SHP77 treated with DMSO at 0.1 percent for 48 hours (cell line): ENCODE measurements around the gene ETV5.
"Not testable (repeated sequence)": the region's sequence is repeated elsewhere in the genome, so short reads cannot be mapped to it uniquely, and the experiment has no call there.

Experiments used
- DNase-seq: peaks from one replicate; lab custom pipeline; 2025; lab: John Stamatoyannopoulos, UW

The ETV5 gene

GRCh38 chr3:186067360-186068242 is 41.3 kb downstream of the ETV5 start:
- DNase-seq: no peak

- no peak for DNase-seq
Measured at GRCh38 chr3:186060222-186060621, 48.7 kb downstream of the ETV5 start.

DNA sequence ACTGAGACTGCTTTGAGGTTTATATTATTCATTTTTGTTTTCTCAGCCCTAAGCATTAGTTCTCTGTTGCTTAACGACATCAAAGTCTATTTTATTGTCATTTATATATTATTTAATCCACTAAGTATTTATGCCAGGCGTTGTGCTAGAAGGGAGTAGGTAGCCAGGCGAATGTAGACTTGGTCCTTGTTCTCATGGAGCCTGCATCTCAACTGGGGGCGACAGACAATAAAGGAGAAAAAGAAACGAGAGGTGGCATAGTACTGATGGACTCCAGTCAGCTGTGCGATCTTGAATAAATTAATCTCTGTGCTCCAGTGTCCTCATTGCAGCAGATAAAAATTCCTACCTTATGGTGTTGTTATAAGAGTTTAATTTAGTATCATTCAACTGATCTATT is 49.7 kb downstream of the ETV5 start:
- DNase-seq: no peak

DNA sequence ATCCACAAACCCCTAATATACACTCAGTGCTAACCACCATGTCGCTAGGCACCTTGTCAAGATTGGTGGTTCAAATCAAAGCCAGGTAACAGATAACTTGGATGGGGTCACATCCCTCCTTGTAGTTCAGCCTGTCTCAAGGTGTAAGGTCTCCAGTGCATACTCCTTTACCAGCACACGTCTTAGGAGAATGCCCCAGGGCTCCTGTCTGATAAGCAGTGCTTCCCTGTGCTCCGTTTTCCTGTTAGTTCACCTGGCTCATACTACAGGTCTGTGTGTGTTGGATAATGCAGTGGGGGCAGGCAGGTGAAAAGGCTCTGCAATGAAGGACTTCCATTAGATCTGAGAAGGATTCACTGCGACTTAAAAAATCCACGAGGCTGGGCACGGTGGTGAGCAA is 50.7 kb downstream of the ETV5 start:
- DNase-seq: no peak

DNA sequence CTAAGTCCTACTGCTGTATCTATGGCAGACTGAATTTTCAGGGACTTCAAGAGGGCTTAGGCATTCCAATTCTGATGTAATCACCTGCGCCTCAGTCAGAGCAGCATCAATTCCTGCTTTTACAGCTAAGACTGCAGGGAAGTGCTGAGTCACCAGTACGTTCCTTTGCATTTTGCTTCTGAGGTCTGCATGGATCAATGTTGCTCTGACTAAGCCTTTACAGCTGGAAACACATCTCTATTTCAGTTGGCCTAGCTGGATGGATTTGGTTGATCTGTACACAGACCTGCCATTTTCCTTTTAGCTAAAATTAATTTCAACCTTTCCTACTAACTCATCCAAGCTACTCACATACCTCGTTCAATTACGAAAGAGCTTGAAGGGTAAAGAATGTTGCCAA is 51.3 kb downstream of the ETV5 start:
- DNase-seq: no peak

- DNase-seq: no peak
Measured at GRCh38 chr3:186054792-186055352, 54.0 kb downstream of the ETV5 start.

DNA sequence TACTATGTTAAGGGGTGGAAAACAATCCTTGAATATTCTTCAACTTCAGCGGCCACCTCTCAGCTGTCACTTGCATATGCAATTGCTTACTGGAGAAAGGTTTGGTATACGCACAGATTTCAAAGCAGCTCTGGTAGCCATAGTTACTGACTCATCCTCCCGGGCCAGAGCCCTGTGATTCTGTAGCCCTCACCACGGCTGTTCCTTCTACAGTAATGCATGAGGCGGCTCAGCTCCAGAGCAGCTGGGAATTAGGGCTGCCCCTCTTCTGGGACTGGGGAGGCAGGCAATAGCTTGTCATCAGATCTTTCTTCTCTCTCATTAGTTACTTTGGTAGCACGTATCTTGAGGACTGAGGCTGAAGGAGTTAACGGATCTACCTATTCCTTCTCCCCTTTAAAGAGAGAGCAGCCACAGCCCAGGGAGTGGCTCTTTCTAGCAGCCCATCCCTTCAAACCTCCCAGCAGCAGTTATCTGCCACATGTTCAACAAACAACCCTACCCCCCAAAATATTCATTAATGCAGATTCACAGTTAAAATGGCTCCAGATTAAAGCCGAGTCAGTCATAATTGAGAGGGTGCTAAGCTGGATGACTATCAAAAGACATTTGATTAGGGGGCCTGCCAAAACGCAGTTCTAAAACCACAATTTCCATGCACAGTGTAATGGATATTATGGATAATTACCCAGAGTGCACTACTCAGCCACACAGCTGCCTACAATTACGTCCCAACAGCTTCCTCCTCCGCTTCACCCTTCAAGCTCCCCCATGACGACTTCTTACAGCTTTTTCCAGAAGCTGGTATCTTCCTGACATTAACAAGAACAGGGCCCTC is 54.7 kb downstream of the ETV5 start:
- no peak for DNase-seq

GRCh38 chr3:186052096-186052840 is 56.6 kb downstream of the ETV5 start:
- DNase-seq: no peak

DNA sequence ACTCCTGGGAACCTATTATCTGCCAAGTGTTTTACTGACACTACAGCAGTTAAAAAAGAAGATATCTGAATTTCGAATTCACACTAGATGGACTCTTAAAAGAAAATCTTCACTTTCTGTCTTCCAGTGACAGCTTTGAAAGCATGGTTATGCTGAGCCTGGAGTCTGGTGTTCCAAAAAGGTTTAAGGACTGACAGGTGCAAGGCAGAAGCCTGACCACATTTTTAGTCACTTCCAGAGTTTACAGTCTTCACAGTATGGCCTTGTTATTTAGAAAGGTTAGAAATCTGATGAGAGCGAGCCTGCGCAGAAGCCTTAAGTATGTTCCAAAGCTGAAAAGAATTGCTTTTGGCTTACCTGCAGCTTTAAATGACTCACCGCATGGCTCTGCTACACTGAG is 59.9 kb downstream of the ETV5 start:
- no peak for DNase-seq

GRCh38 chr3:186048119-186048518 is 60.8 kb downstream of the ETV5 start:
- DNase-seq: no peak

DNA sequence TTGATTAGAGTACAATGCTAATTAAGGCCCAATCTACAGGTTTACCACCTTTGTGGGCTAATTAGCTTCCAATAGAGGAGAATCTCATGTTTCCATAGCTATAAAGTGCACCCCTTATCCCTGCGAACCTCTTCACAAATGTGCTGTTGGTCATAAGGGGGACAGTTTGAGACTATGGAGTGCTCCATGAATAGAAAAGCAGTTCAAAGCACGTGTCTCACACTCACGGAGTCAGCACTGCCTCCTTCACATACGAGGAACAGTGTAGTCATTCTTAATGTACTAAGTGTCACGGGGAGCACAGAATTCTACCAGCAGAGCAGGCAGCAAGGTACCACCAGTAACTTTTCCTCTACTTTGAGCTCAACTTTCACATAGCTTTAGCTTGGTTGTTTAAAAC is 62.1 kb downstream of the ETV5 start:
- no peak for DNase-seq

- no peak for DNase-seq
Measured at GRCh38 chr3:186044968-186045367, 63.9 kb downstream of the ETV5 start.

DNA sequence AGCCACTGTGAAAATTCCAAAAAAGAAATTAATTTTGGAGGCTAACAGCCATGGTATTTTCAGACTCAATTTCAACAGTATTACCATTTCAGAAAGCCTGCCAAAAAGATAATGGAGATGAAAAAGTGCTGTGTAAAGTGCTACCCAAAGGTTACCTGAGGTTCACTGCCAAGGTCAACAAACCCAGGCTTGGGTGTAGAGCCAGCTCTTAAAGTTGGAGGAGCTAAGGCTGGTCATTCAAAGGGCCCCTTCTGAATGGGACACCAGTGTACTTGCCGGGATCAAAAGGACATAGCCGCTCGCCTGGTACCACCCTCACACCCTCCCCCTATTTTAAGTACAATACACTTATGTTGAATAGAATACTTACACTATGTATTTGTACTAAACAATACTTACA is 64.5 kb downstream of the ETV5 start:
- DNase-seq: no peak

GRCh38 chr3:186042521-186043202 is 66.2 kb downstream of the ETV5 start:
- no peak for DNase-seq

GRCh38 chr3:186042036-186042435 is 66.9 kb downstream of the ETV5 start:
- no peak for DNase-seq

DNA sequence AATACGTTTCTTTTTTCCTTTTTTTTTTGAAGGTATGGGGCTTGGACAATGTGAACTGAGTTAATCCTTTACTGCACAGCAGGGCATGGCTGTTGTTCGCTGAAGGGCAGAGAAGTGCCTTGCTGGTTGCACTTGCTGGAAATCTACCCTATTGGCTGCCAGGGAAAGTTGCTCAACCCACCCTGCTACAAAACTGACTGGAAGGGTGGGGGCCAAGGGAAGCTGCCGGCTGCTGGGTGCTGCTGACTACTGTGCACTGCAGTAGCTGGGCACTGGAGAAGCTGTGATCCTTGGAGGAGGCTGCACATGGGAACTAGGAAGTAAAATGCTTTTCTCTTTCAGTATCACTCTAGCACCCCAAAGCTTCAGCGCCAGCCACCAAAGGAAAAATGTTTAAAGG is 70.5 kb downstream of the ETV5 start:
- no peak for DNase-seq

- DNase-seq: no peak
Measured at GRCh38 chr3:186035277-186035676, 73.6 kb downstream of the ETV5 start.

- DNase-seq: no peak
Measured at GRCh38 chr3:186032321-186032720, 76.6 kb downstream of the ETV5 start.

DNA sequence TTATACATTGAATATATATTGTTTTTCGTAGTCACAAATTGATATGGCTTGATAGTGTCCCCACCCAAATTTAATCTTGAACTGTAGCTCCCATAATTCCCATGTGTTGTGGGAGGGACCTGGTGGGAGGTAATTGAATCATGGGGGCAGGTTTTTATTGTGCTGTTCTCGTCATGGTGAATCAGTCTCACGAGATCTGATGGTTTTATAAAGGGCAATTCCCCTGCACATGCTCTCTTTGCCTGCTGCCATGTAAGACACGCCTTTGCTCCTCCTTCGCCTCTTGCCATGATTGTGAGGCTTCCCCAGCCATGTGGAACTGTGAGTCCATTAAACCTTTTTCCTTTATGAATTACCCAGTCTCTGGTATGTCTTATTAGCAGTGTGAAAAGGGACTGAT is 82.9 kb downstream of the ETV5 start:
- DNase-seq: not testable (repeated sequence)

GRCh38 chr3:186025161-186025560 is 83.7 kb downstream of the ETV5 start:
- no peak for DNase-seq

GRCh38 chr3:186024210-186024609 is 84.7 kb downstream of the ETV5 start:
- DNase-seq: no peak

GRCh38 chr3:186022931-186023330 is 86.0 kb downstream of the ETV5 start:
- DNase-seq: no peak
